Brain microvascular endothelial cell (primary cell): ENCODE data around the gene TRIM65.

Source experiments
- DNase-seq: peaks from one replicate; pipeline ENCODE4 v3.0.0-alpha.2; 2020
- H3K27ac ChIP-seq: fragments of 250-450 bp; sonication (Bioruptor Pico); 2 replicates; pipeline ENCODE4 v1.5.1; 2020; ENCODE audit warnings: mild to moderate bottlenecking, moderate library complexity
- H3K27me3 ChIP-seq: fragments of 250-450 bp; sonication (Bioruptor Pico); replicated peaks from 2 replicates; pipeline ENCODE4 v1.5.1; 2020; ENCODE audit warnings: mild to moderate bottlenecking
- H3K36me3 ChIP-seq: fragments of 250-450 bp; sonication (Bioruptor Pico); replicated peaks from 2 replicates; pipeline ENCODE4 v1.5.1; 2020; ENCODE audit warnings: mild to moderate bottlenecking
- H3K4me3 ChIP-seq: 2 replicates; pipeline ENCODE4 v1.5.1; 2011; ENCODE audit warnings: low read depth, mild to moderate bottlenecking, control low read depth, low read length, moderate library complexity
- CTCF ChIP-seq: IDR thresholded peaks from 2 replicates; pipeline ENCODE4 v1.5.1; 2011; ENCODE audit warnings: low read depth, mild to moderate bottlenecking, moderate library complexity, low read length, control low read depth, inconsistent platforms; ENCODE audit errors: missing control alignments
- in situ Hi-C: cut with HindIII; loops from 2 replicates; pipeline ENCODE4 v1.10.0; 2017; ENCODE audit warnings: low sequenced_read_pairs, low pct_ligation_motif_present

TRIM65 gene

GRCh38 chr17:75893305-75894048, 3.3 kb downstream of the TRIM65 start:
- TF ChIP-seq CTCF: no peak
- in situ Hi-C loops: no loop called here
- H3K27me3 ChIP-seq: no peaks in the 10 kb centered on the region
- no peak overlapping the region for H3K27ac ChIP-seq
- H3K4me3 ChIP-seq: no peak overlapping the region
- peaks cover 12% of the 10 kb centered on the region for H3K36me3 ChIP-seq
- no peak for DNase-seq

- no peak for TF ChIP-seq CTCF
- Histone ChIP-seq H3K27me3 (no peaks in the 10 kb centered on the region), H3K4me3 (no peak overlapping the region), H3K27ac (no peak overlapping the region), H3K36me3 (peaks cover 8% of the 10 kb centered on the region)
- DNase-seq: no peak
- in situ Hi-C loops: no loop called here
These were observed 4.1 kb downstream of the TRIM65 start for GRCh38 chr17:75892556-75893224.

GRCh38 chr17:75891605-75892555, 4.9 kb downstream of the TRIM65 start:
- TF ChIP-seq CTCF: no peak
- no peak for DNase-seq

GRCh38 chr17:75891022-75891604, 5.6 kb downstream of the TRIM65 start:
- peaks cover 8% of the 10 kb centered on the region for H3K36me3 ChIP-seq
- H3K27me3 ChIP-seq: no peaks in the 10 kb centered on the region
- no peak for TF ChIP-seq CTCF
- H3K27ac ChIP-seq: no peak overlapping the region
- in situ Hi-C loops: no loop called here
- no peak for DNase-seq
- H3K4me3 ChIP-seq: no peak overlapping the region

More at GRCh38 chr17:75891605-75892555, 4.9 kb downstream of the TRIM65 start:
- peaks cover 8% of the 10 kb centered on the region for H3K36me3 ChIP-seq
- H3K27ac ChIP-seq: no peak overlapping the region
- H3K27me3 ChIP-seq: no peaks in the 10 kb centered on the region
- no peak overlapping the region for H3K4me3 ChIP-seq
- in situ Hi-C loops: no loop called here

GRCh38 chr17:75889454-75889853, 7.3 kb downstream of the TRIM65 start:
- DNase-seq: no peak
- Histone ChIP-seq H3K27me3 (no peaks in the 10 kb centered on the region), H3K27ac (no peak overlapping the region), H3K4me3 (no peak overlapping the region), H3K36me3 (peaks cover 8% of the 10 kb centered on the region)
- in situ Hi-C loops: no loop called here
- TF ChIP-seq CTCF: no peak
